MM.1S (cell line): ENCODE measurements around the gene PDCD5.

Source experiments
- CTCF ChIP-seq: fragments of 300-600 bp; sonication (generic); IDR thresholded peaks from 2 replicates; pipeline ENCODE4 v1.5.1; 2016; ENCODE audit warnings: antibody characterized with exemption, low read length, mixed read lengths
- EZH2 ChIP-seq: fragments of 300-600 bp; sonication (generic); optimal IDR thresholded peaks from 2 replicates; pipeline ENCODE3; 2017; ENCODE audit warnings: low read depth, mild to moderate bottlenecking, antibody characterized with exemption, low read length, mixed read lengths
- EZH2phosphoT487 ChIP-seq: fragments of 300-600 bp; sonication (generic); IDR thresholded peaks from 2 replicates; pipeline ENCODE4 v1.6.1; 2018; ENCODE audit warnings: antibody characterized with exemption, low read length

- TF ChIP-seq CTCF = no peak
- no peak for TF ChIP-seq EZH2
- no peak for TF ChIP-seq EZH2phosphoT487
Observed at GRCh38 chr19:32619051-32619685, 38.2 kb downstream of the PDCD5 start.
